Muscle of back (tissue), 11 donors: ENCODE data around the gene PCK2. TPM values are rescaled to one million over a fixed set of nuclear protein-coding genes. Genes with fewer than 3 reads are reported as not detected.

Source experiments
- DNase-seq, 3 donors: peaks; one replicate each; pipeline versions ENCODE4 v3.0.0 to v3.0.0-alpha.2; 2013
- polyA plus RNA-seq, 10 donors: library from polyadenylated mRNA; unstranded; fragments of 120-200 nt; gene quantifications; one replicate each; pipeline ENCODE4 v1.2.1, GENCODE V29; 2013; ENCODE audit not compliant: insufficient read length in 10 of 10

The PCK2 gene
- polyA plus RNA-seq, 10 donors, result 2.8 to 6.0 (median 3.5) TPM

- peak; percentile 99 to 100 (median 100) for DNase-seq
Observed at GRCh38 chr14:24114532-24115421, 20.7 kb downstream of the PCK2 start, which contains the start of the genes DCAF11 and NRL. Gene DCAF11 (plus strand): TSS chr14:24114777. CDS start chr14:24115595, 818 bp downstream. Gene NRL (minus strand): TSS chr14:24114949. CDS start chr14:24082848, 32,101 bp downstream.

GRCh38 chr14:24115422-24116127, 21.5 kb downstream of the PCK2 start:
- no peak for DNase-seq

DNA sequence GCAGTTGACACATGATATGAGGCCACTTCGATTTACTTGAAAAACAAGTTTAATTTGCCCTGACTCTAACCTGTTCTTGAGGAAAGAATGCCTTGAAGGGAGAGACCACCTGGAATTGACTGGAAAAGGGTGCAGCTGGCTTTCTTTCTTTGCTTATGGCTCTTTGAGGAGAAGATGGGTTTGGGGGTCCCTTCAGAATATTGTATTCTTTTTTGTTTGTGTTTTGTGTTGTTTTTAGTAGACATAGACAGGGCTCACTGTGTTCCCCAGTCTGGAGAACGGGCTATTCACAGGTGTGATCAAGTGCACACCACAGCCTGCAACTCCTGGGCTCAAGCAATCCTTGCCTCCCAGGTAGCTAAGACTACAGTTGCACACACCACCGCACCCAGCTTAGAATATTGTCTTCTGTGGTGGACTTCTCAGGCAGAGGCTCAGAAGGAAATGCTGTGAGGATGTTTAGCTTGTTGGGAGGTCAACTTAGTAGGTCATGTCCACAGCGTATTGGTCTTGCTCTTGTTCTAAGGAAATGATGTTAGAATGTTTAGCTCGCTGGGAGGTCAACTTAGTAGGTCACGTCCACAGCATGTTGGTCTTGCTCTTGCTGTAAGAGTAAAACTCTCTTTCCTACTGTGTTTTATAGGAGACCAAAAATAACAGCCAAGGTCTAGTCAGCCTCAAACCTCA, 22.2 kb downstream of the PCK2 start:
- no peak for DNase-seq

GRCh38 chr14:24117179-24117578, 23.1 kb downstream of the PCK2 start:
- no peak for DNase-seq

DNA sequence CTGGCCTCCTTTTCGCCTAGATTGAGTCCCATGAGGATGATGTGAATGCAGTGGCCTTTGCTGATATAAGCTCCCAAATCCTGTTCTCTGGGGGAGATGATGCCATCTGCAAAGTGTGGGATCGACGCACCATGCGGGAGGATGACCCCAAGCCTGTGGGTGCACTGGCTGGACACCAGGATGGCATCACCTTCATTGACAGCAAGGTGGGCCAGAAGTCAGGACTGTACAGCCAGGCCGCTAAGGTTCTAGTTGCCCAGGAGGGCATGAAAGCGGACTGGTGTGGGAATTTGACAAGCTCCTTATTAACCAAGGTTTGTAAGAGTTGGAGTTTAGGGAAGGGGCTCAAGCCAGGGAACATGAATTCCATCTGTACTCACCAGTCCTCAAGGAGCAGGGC, 25.6 kb downstream of the PCK2 start:
- no peak for DNase-seq

DNA sequence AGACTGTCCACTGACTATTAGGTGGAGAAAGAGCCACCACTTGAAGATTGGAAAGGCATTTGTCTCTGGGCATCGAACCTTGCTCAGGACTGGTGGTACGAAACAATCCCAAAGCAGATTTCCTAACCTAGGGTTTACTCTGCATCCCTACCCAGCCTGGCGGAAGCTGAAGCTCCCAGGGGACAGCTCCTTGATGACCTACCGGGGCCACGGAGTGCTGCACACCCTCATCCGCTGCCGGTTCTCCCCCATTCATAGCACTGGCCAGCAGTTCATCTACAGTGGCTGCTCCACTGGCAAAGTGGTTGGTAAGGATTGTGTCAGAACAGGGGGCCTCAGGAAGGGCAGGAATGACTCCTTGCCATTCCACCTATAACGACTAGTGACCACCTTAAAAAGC, 27.1 kb downstream of the PCK2 start:
- DNase-seq, result no peak

GRCh38 chr14:24122416-24122815, 28.3 kb downstream of the PCK2 start:
- DNase-seq, result no peak

- no peak for DNase-seq
Observed at GRCh38 chr14:24122898-24123297, 28.8 kb downstream of the PCK2 start.

- no peak for DNase-seq
Observed at GRCh38 chr14:24123424-24124417, 29.6 kb downstream of the PCK2 start.

- DNase-seq, result no peak
Observed at GRCh38 chr14:24126939-24127338, 32.8 kb downstream of the PCK2 start.

DNA sequence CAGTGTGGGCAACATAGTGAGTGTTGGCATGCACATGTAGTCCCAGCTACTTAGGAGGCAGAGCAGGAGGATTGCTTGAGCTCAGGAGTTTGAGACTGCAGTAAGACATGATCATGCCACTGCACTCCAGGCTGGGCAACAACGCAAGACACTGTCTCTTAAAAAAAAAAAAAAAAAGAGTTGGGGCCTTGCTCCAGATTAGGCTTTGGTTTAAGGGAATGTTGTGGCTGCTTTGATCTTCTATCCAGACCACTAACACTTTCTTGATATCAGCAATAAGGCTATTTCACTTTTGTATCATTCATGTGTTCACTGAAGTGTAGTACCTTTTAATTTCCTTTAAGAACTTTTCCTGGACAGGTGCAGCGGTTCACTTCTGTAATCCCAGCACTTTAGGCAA, 33.6 kb downstream of the PCK2 start:
- DNase-seq, result no peak

- DNase-seq, result no peak
Observed at GRCh38 chr14:24129410-24129998, 35.4 kb downstream of the PCK2 start.

GRCh38 chr14:24130380-24130716, 36.2 kb downstream of the PCK2 start, which contains the start of gene FITM1:
Gene FITM1 (plus strand): TSS chr14:24130659. CDS start chr14:24131564, 905 bp downstream.
- no peak for DNase-seq

DNA sequence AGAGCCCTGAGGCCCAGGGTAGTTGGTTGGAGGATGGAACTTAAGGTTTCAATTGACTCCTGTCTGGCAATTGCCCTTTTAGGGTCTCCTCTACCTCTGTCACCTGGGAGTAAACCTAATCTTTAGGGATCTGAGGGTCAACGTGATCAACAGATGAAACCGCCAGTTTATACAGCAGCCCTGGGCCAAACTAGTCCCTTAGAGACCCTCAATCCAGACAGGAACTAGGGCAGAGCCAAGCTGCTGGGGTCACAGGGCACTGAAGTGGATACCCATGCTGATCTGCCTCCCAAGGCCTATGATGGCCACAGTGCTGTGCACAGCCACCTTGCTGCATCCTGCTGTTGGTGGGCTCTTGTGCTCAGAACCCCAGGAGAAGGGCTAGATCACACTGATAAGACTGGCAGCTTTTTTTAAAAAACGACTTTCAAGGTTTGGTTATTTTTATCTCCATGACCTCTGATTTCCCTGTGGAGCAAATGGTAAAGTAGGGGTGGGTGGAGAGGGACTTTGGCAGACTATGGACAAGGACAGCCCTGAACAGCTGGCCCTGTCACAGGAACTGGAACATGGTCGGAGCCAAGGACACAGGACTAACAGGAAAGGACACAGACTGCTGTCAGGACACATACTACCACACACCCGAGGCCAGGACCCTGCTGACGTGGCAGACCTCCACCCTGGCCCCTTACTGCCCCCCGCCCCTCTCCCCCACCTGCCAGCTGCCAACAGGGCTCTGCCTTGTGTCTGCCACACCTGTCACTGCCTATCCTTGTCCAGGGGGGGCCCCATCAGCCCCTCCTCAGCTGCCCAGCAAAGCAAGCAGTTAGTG, 36.8 kb downstream of the PCK2 start:
- peak; percentile 74 to 79 (median 77) for DNase-seq

DNA sequence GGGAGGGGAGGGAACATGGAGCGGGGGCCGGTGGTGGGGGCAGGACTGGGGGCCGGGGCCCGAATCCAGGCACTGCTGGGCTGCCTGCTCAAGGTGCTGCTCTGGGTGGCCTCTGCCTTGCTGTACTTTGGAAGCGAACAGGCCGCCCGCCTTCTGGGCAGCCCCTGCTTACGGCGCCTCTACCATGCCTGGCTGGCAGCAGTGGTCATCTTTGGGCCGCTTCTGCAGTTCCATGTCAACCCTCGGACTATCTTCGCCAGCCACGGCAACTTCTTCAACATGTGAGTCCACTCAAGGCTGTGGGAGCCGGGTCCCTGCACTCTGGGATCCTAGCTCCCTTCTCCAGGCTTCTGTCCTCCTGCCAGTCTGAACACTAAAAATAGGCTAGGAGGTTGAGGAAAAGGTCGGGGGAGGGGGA, 37.4 kb downstream of the PCK2 start:
- DNase-seq, result no peak

GRCh38 chr14:24132061-24132685, 38.1 kb downstream of the PCK2 start:
- DNase-seq, result peak in 1 of 3 donors; percentile 37

GRCh38 chr14:24132976-24133375, 38.9 kb downstream of the PCK2 start:
- DNase-seq, result no peak

DNA sequence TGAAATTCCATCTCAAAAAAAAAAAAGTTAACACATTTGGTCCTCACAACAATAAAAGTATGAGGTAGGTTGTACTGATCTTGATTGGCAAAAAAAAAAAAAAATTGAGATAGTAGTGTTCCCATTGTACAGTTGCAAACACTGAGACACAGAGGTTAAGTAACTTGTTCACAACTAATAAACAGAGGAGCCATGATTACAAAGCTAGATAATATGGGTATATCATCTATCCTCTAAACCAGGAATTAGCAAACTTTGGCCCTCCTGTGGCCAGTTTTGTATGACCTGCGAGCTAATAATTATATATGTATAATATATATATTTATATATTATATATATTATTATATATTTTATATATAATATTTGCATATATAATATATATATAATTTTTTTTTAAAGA, 39.6 kb downstream of the PCK2 start:
- DNase-seq, result no peak

GRCh38 chr14:24135584-24135833, 41.4 kb downstream of the PCK2 start:
- DNase-seq, result no peak
